RWPE2 (cell line): ENCODE data around the gene CIDEC.

Source experiments
- ATAC-seq: fragments of 200-7000 bp; cut with Tn5 transposase; 3 replicates; pipeline ENCODE4 v1.9.1; 2021; ENCODE audit warnings: low read depth
- DNase-seq: peaks from one replicate; pipeline ENCODE4 v3.0.0-alpha.2; 2020; ENCODE audit warnings: low spot score
- H3K27ac ChIP-seq: fragments of 450-650 bp; 2 replicates; pipeline ENCODE4 v1.5.1; 2017; ENCODE audit warnings: mild to moderate bottlenecking; ENCODE audit not compliant: poor library complexity, severe bottlenecking
- H3K27me3 ChIP-seq: fragments of 250-450 bp; sonication (Bioruptor Pico); 2 replicates; pipeline ENCODE4 v1.5.1; 2021; ENCODE audit warnings: mild to moderate bottlenecking, moderate library complexity; ENCODE audit not compliant: insufficient read depth, poor library complexity, severe bottlenecking
- H3K36me3 ChIP-seq: fragments of 250-450 bp; sonication (Bioruptor Pico); 2 replicates; pipeline ENCODE4 v1.5.1; 2020; ENCODE audit warnings: low read depth, mild to moderate bottlenecking, moderate library complexity
- H3K4me1 ChIP-seq: fragments of 250-450 bp; sonication (Bioruptor Pico); 2 replicates; pipeline ENCODE4 v1.5.1; 2021; ENCODE audit warnings: mild to moderate bottlenecking, moderate library complexity; ENCODE audit not compliant: insufficient read depth, poor library complexity, severe bottlenecking
- H3K4me3 ChIP-seq: fragments of 250-450 bp; sonication (Bioruptor Pico); 2 replicates; pipeline ENCODE4 v1.5.1; 2021; ENCODE audit warnings: mild to moderate bottlenecking, moderate library complexity; ENCODE audit not compliant: severe bottlenecking
- H3K9me3 ChIP-seq: fragments of 250-450 bp; sonication (Bioruptor Pico); 2 replicates; pipeline ENCODE4 v1.5.1; 2021; ENCODE audit warnings: mild to moderate bottlenecking, moderate library complexity; ENCODE audit not compliant: severe bottlenecking
- CTCF ChIP-seq: fragments of 450-650 bp; IDR thresholded peaks from one replicate; pipeline ENCODE4 v1.5.1; 2017; ENCODE audit warnings: mild to moderate bottlenecking, moderate library complexity; ENCODE audit not compliant: poor library complexity, severe bottlenecking

CIDEC gene

GRCh38 chr3:9846231-9846630 lies 33.8 kb downstream of the CIDEC start:
- TF ChIP-seq CTCF = no peak
- Histone ChIP-seq H3K4me1 (peaks cover 4% of the 10 kb centered on the region), H3K27ac (no peak overlapping the region), H3K9me3 (no peaks in the 10 kb centered on the region), H3K4me3 (no peak overlapping the region), H3K36me3 (peaks cover 14% of the 10 kb centered on the region), H3K27me3 (no peaks in the 10 kb centered on the region)
- DNase-seq (no peak), ATAC-seq (no peak)

GRCh38 chr3:9843715-9844438 lies 36.2 kb downstream of the CIDEC start, which contains the start of gene RPUSD3:
TSS of gene RPUSD3 (minus strand) at chr3:9844008. CDS start at chr3:9843990, 18 bp downstream.
- TF ChIP-seq CTCF = no peak
- ATAC-seq (peak; percentile 97), DNase-seq (peak; percentile 93)
- no peaks in the 10 kb centered on the region for H3K27me3 ChIP-seq
- no peaks in the 10 kb centered on the region for H3K9me3 ChIP-seq
- peaks cover 30% of the 10 kb centered on the region for H3K36me3 ChIP-seq
- peak within 1 kb of the TSS; percentile 62 for H3K27ac ChIP-seq
- H3K4me3 ChIP-seq = peak within 1 kb of the TSS; percentile 57
- H3K4me1 ChIP-seq = peaks cover 4% of the 10 kb centered on the region

- peaks cover 30% of the 10 kb centered on the region for H3K36me3 ChIP-seq
- no peak overlapping the region for H3K27ac ChIP-seq
- no peak for TF ChIP-seq CTCF
- no peak for ATAC-seq
- no peaks in the 10 kb centered on the region for H3K9me3 ChIP-seq
- H3K4me3 ChIP-seq = no peak overlapping the region
- peaks cover 4% of the 10 kb centered on the region for H3K4me1 ChIP-seq
- no peak for DNase-seq
- H3K27me3 ChIP-seq = no peaks in the 10 kb centered on the region
Measured at GRCh38 chr3:9841015-9841414, 39.0 kb downstream of the CIDEC start.

- no peaks in the 10 kb centered on the region for H3K27me3 ChIP-seq
- H3K36me3 ChIP-seq = peaks cover 30% of the 10 kb centered on the region
- no peak for ATAC-seq
- TF ChIP-seq CTCF = no peak
- no peak overlapping the region for H3K27ac ChIP-seq
- H3K4me3 ChIP-seq = no peak overlapping the region
- no peaks in the 10 kb centered on the region for H3K9me3 ChIP-seq
- peaks cover 4% of the 10 kb centered on the region for H3K4me1 ChIP-seq
- no peak for DNase-seq
Measured at GRCh38 chr3:9838856-9839255, 41.2 kb downstream of the CIDEC start.
